GM12873 (cell line): ENCODE results near the gene MSLN.

Experiments used
- TF ChIP-seq, protein P1 (sequence below): IDR thresholded peaks from 2 replicates; pipeline ENCODE4 v1.5.1; 2012; ENCODE audit warnings: low read depth, mild to moderate bottlenecking, moderate library complexity, low read length, control low read depth; ENCODE audit not compliant: insufficient read depth; ENCODE audit errors: missing control alignments

Gene MSLN

DNA sequence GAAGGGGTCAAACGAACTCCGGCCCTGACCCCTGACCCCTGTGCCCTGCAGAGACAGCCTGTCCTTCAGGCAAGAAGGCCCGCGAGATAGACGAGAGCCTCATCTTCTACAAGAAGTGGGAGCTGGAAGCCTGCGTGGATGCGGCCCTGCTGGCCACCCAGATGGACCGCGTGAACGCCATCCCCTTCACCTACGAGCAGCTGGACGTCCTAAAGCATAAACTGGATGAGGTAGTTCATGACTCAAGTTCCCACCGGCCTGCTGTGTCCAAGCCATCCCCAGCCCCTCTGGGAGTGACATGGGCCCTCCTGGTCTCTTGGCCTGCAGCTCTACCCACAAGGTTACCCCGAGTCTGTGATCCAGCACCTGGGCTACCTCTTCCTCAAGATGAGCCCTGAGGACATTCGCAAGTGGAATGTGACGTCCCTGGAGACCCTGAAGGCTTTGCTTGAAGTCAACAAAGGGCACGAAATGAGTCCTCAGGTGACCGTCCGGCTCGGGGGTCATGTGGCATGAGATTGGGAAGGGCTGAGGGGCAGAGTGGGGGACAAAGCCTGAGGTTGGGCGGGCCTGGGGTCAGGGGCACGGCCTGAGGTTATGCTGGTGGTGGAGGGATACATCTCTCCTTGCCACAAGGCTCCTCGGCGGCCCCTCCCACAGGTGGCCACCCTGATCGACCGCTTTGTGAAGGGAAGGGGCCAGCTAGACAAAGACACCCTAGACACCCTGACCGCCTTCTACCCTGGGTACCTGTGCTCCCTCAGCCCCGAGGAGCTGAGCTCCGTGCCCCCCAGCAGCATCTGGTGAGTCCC is 5.7 kb downstream of the MSLN start:
- TF ChIP-seq, protein P1, sequence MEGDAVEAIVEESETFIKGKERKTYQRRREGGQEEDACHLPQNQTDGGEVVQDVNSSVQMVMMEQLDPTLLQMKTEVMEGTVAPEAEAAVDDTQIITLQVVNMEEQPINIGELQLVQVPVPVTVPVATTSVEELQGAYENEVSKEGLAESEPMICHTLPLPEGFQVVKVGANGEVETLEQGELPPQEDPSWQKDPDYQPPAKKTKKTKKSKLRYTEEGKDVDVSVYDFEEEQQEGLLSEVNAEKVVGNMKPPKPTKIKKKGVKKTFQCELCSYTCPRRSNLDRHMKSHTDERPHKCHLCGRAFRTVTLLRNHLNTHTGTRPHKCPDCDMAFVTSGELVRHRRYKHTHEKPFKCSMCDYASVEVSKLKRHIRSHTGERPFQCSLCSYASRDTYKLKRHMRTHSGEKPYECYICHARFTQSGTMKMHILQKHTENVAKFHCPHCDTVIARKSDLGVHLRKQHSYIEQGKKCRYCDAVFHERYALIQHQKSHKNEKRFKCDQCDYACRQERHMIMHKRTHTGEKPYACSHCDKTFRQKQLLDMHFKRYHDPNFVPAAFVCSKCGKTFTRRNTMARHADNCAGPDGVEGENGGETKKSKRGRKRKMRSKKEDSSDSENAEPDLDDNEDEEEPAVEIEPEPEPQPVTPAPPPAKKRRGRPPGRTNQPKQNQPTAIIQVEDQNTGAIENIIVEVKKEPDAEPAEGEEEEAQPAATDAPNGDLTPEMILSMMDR, result no peak

DNA sequence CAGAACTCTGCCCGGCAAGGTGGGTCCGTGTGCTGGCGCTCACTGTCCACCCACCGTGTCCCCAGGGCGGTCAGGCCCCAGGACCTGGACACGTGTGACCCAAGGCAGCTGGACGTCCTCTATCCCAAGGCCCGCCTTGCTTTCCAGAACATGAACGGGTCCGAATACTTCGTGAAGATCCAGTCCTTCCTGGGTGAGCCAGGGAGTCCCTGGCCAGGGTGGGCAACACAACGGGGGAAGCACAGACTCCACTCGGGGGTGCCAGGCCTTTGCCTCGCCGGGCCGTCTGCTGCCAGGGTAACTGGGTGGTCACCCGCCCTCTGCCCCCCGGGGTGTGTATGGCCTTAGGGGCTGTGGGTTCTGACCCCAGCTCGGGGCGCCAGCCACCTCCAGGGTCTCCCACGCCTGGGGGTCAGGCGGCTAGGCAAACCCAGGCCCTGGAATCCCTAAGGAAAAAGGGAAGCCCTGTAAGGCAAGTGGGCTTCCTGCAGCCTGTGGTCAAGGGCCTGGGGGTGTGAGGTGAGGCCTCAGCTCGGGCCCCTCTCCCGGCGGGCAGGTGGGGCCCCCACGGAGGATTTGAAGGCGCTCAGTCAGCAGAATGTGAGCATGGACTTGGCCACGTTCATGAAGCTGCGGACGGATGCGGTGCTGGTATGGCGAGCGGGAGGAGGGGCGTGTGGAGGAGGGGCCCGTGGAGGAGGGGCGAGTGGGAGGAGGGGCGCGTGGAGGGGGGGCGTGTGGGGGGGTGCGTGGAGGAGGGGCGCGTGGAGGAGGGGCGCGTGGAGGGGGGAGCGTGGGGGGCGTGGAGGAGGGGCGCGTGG is 6.5 kb downstream of the MSLN start:
- TF ChIP-seq, protein P1, result no peak

DNA sequence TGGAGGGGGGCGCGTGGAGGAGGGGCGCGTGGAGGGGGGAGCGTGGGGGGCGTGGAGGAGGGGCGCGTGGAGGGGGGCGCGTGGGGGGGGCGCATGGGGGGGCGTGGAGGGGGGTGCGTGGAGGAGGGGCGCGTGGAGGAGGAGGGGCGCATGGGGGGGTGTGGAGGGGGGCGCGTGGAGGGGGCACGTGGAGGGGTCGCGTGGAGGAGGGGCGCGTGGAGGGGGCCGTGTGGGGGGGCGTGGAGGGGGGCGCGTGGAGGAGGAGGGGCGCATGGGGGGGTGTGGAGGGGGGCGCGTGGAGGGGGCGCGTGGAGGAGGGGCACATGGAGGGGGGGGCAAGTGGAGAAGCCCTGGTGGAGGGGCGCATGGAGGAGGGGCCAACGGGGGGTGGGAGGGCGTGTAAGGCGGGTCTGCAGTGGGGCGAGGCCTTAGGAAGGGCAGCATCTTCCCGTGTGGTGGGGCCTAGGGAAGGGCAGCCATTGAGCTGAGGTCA is 7.3 kb downstream of the MSLN start:
- TF ChIP-seq, protein P1, result no peak

DNA sequence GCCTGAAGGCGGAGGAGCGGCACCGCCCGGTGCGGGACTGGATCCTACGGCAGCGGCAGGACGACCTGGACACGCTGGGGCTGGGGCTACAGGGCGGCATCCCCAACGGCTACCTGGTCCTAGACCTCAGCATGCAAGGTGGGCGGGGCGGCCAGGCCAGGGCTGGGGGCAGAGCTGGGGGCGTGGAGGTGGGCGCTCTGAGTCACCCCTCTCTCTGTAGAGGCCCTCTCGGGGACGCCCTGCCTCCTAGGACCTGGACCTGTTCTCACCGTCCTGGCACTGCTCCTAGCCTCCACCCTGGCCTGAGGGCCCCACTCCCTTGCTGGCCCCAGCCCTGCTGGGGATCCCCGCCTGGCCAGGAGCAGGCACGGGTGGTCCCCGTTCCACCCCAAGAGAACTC is 7.9 kb downstream of the MSLN start:
- TF ChIP-seq, protein P1, result no peak

DNA sequence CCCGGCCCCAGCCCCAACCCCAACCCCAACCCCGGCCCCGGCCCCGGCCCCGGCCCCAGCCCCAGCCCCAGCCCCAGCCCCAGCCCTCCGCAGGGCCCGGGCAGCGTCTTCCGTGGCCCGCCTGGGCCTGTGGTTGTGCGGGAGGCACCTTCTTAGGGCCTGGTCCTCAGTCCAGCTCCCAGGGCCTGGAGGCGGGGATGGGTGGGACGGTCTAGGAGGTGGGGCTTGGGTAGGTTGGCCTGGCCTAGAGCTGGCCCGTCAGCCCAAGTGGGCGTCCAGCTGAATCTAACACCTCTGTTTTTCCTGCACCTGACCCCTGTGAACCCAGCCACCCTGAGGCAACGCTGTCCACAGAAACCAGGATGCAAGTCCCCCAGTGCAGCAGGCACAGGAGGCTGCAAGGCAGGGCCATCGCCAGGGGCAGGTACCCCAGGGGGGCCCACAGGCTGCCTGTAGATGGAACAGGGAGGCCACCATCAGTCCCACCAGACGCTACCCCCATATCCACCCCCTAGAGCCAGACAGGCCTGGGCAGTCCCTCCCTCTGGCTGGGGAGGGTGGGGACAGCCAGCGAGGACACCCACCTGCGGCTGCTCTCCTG is 8.8 kb downstream of the MSLN start:
- TF ChIP-seq, protein P1, result no peak

DNA sequence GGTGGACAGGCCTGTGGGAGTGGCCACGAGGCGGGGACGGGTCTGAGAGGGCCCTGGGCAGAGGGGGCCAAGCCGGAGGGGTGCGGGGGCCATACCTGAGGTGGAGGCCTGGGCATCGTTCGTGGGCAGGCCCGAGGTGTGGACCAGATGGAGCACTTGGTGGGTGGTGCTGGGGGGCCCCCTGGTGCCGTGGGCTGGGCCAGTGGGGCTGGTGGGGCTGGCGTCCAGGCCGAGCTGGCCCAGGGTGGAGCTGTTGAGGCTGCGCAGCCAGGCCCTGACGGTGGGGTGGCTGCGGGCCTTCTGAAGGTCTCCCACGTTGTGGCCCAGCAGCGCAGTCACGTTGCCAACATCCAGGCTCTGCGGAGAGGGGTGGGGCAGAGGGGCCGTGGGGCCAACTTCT is 9.4 kb downstream of the MSLN start:
- TF ChIP-seq, protein P1, result no peak

DNA sequence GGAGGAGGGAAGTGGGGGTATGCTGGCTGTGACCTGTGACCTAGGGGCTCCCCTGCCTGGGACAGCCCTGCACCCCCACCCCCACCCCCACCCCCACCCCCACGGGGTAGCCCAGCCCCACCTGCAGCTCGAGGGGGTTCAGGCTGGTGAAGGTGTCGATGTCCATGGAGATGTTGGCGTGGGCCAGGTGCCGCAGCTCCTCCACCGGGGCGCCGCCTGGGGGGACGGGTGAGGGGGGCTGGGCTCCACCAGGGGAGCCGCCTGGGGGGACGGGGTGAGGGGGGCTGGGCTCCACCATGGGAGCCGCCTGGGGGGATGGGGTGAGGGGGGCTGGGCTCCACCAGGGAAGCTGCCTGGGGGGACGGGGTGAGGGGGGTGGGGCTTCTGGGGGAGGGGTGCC is 9.9 kb downstream of the MSLN start:
- TF ChIP-seq, protein P1, result no peak
